K562 (cell line): ENCODE results near the gene SPRR2E. TPM values are rescaled to one million over a fixed set of nuclear protein-coding genes. Genes with fewer than 3 reads are reported as not detected.

Experiments
- ADNP ChIP-seq: fragments of 200-800 bp; sonication (Bioruptor generic); IDR thresholded peaks from 2 replicates; pipeline ENCODE4 v1.6.1; 2016; ENCODE audit warnings: missing genetic modification characterization, missing compliant biosample characterization
- ARID1B ChIP-seq: fragments of 450-650 bp; IDR thresholded peaks from 2 replicates; pipeline ENCODE4 v1.6.1; 2016; ENCODE audit warnings: antibody characterized with exemption, mild to moderate bottlenecking, inconsistent platforms
- CC2D1A ChIP-seq: fragments of 450-650 bp; IDR thresholded peaks from 2 replicates; pipeline ENCODE4 v1.6.1; 2017; ENCODE audit warnings: mild to moderate bottlenecking
- EHMT2 ChIP-seq: fragments of 450-650 bp; IDR thresholded peaks from 2 replicates; pipeline ENCODE4 v1.6.1; 2018; ENCODE audit warnings: antibody characterized with exemption
- HNRNPK ChIP-seq: fragments of 200-400 bp; formaldehyde crosslinking; IDR thresholded peaks from one replicate; pipeline ENCODE4 v1.6.1; 2018; ENCODE audit warnings: mild to moderate bottlenecking, low read depth, low read length; ENCODE audit not compliant: poor library complexity, severe bottlenecking
- KLF16 ChIP-seq: IDR thresholded peaks from 2 replicates; pipeline ENCODE4 v1.6.1; 2016; ENCODE audit warnings: antibody characterized with exemption
- MCM2 ChIP-seq: fragments of 450-650 bp; IDR thresholded peaks from 2 replicates; pipeline ENCODE4 v1.6.1; 2017; ENCODE audit warnings: low read depth, mild to moderate bottlenecking
- MEIS2 ChIP-seq: fragments of 450-650 bp; IDR thresholded peaks from 2 replicates; pipeline ENCODE4 v1.6.1; 2014; ENCODE audit warnings: mild to moderate bottlenecking; ENCODE audit not compliant: partially characterized antibody
- NCOA2 ChIP-seq, 2 experiments: fragments of 450-650 bp; IDR thresholded peaks; 2 replicates each; pipeline ENCODE4 v1.6.1; 2018; ENCODE audit warnings: mild to moderate bottlenecking in 2 of 2, moderate library complexity in 1 of 2; ENCODE audit not compliant: partially characterized antibody in 2 of 2
- NFIC ChIP-seq: fragments of 450-650 bp; IDR thresholded peaks from 2 replicates; pipeline ENCODE4 v1.6.1; 2017; ENCODE audit warnings: mild to moderate bottlenecking, inconsistent platforms
- NUFIP1 ChIP-seq: fragments of 450-650 bp; IDR thresholded peaks from 2 replicates; pipeline ENCODE4 v1.6.1; 2018; ENCODE audit not compliant: partially characterized antibody
- RCOR1 ChIP-seq, 2 experiments: IDR thresholded peaks; 2 replicates each; pipeline ENCODE4 v1.6.1; 2012; ENCODE audit warnings: low read depth in 2 of 2, low read length in 2 of 2, borderline replicate concordance in 1 of 2, improper control_type of control experiment in 1 of 2
- SMAD3 ChIP-seq: fragments of 450-650 bp; formaldehyde crosslinking; conservative IDR thresholded peaks from 2 replicates; pipeline ENCODE4 v1.4.0; 2020; ENCODE audit warnings: mild to moderate bottlenecking
- TEAD1 ChIP-seq, 2 experiments: fragments of 450-650 bp in 1 of 2; sonication (generic) in 1 of 2; formaldehyde crosslinking; IDR thresholded peaks; 2 replicates each; pipeline versions ENCODE4 v1.4.0 to v1.8.0; 2020 to 2022; ENCODE audit warnings: mild to moderate bottlenecking in 2 of 2, missing genetic modification reagents in 1 of 2
- ZBTB1 ChIP-seq: sonication (generic); formaldehyde crosslinking; IDR thresholded peaks from 2 replicates; pipeline ENCODE4 v1.8.1; 2023; ENCODE audit warnings: missing genetic modification reagents, low read depth, mild to moderate bottlenecking, borderline replicate concordance
- ZNF12 ChIP-seq: sonication (generic); formaldehyde crosslinking; IDR thresholded peaks from 2 replicates; pipeline ENCODE4 v1.4.0; 2020; ENCODE audit warnings: mild to moderate bottlenecking, missing genetic modification reagents
- ZNF584 ChIP-seq: fragments of 200-800 bp; sonication (Bioruptor generic); IDR thresholded peaks from 2 replicates; pipeline ENCODE4 v1.6.1; 2016; ENCODE audit warnings: low read depth, mild to moderate bottlenecking, missing genetic modification characterization, missing compliant biosample characterization
- polyA plus RNA-seq, 8 experiments: library from polyadenylated mRNA; depleted of rRNA in 4 of 8; stranded (reverse) in 5 of 8; unstranded in 3 of 8; fragments of >200 nt; fragmentation: Nextera tagmentation in 2 of 8; fragmentation: Illumina TruSeq in 1 of 8; extraction: Ambion mirVana in 2 of 8; extraction: Trizol in 1 of 8; gene quantifications; 2 replicates each; pipeline versions ENCODE4 v1.2.1 to v1.2.3, GENCODE V29; 2011 to 2014; ENCODE audit warnings: inconsistent platforms in 1 of 8, missing spikeins in 1 of 8
- total RNA-seq, 7 experiments: library from RNA; depleted of rRNA in 6 of 7; stranded (reverse); fragments of >200 nt in 6 of 7; fragmentation: Illumina TruSeq in 2 of 7; extraction: Trizol in 2 of 7; gene quantifications; 2 replicates each; pipeline versions ENCODE4 v1.2.1 to v1.2.3, GENCODE V29; 2011 to 2021; ENCODE audit warnings: low replicate concordance in 1 of 7
- TF ChIP-seq, protein P1 (sequence below): fragments of 250-450 bp; sonication (Bioruptor Pico); IDR thresholded peaks from 2 replicates; pipeline ENCODE4 v1.5.0; 2022; ENCODE audit warnings: mild to moderate bottlenecking
- TF ChIP-seq, protein P2 (sequence below): IDR thresholded peaks from 2 replicates; pipeline ENCODE4 v1.6.1; 2011; ENCODE audit not compliant: insufficient read length; ENCODE audit errors: extremely low read depth
- TF ChIP-seq, protein P3 (sequence below): fragments of 250-450 bp; sonication (Bioruptor Pico); IDR thresholded peaks from 2 replicates; pipeline ENCODE4 v1.4.0; 2020; ENCODE audit warnings: mild to moderate bottlenecking, moderate library complexity
- TF ChIP-seq, protein P4 (sequence below): sonication (generic); formaldehyde crosslinking; IDR thresholded peaks from 2 replicates; pipeline ENCODE4 v1.5.0; 2020; ENCODE audit warnings: missing genetic modification reagents

SPRR2E gene
- total and polyA plus RNA-seq, 9 of the 15 experiments (the other 6 are each of a cell fraction or from before 2014, with no cell fraction given): not detected

DNA sequence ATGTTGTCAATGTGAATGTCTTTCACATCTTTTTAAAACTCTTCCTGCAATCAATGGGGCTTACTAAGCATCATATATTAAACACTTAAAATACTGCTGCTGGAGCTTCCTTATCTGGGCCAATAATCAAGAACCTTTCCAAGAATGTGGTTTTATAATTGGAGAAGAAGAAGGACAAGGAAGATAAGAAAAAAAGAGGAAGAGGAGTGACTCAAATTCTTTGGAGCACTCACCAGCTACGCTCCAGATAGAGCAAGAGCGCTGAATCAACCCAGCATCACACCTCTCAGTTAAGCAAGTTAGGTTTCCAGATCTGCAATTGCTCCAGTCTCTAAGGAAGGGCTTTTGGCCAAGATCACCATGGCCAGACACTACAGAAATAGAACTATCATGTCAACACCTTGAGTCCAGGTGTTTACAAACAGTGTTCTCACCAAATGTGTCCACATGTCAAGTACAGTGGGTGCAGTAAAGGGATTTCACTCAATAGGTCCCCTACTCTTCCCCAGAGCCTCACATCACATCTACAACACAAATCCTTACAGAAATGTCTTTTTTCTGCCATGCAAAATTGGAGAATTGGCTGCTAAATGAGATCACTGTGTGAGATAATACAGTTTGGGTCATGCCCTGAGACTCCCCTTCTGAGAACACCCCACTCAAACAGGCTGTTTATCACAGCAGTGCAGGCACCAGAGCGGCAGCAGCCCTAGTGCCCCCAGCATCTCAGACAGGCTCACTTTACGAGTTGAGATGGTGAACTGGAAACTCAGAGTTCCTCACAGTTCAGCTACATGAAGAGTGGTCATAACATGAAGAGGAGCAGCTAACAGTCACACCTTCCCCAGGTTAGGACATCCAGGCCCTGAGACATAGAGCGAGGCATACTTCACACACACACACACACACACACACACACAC, 21.3 kb downstream of the SPRR2E start (continued):
- TF ChIP-seq, protein P1, sequence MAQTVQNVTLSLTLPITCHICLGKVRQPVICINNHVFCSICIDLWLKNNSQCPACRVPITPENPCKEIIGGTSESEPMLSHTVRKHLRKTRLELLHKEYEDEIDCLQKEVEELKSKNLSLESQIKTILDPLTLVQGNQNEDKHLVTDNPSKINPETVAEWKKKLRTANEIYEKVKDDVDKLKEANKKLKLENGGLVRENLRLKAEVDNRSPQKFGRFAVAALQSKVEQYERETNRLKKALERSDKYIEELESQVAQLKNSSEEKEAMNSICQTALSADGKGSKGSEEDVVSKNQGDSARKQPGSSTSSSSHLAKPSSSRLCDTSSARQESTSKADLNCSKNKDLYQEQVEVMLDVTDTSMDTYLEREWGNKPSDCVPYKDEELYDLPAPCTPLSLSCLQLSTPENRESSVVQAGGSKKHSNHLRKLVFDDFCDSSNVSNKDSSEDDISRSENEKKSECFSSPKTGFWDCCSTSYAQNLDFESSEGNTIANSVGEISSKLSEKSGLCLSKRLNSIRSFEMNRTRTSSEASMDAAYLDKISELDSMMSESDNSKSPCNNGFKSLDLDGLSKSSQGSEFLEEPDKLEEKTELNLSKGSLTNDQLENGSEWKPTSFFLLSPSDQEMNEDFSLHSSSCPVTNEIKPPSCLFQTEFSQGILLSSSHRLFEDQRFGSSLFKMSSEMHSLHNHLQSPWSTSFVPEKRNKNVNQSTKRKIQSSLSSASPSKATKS (CRISPR knock-in tag): no peak
- TF ChIP-seq NFIC (0 out of 2 replicates have a peak, but pooled peaks have one; percentile 7), ZBTB1 (CRISPR knock-in tag) (no peak), KLF16 (peak; percentile 16; the same call in 1 of the 2 replicates), ARID1B (peak; percentile 70), EHMT2 (0 out of 2 replicates have a peak, but pooled peaks have one; percentile 39), MEIS2 (peak; percentile 2), CC2D1A (no peak), RCOR1 (IDR thresholded peaks at IDR 0.05; ENCODE audit: borderline replicate concordance in 1 of 2, low read depth in 2 of 2, low read length in 2 of 2) (0 out of 4 replicates have a peak, but pooled peaks of 1 of the 2 experiments have one; percentile 37), TEAD1 (CRISPR knock-in tag; IDR thresholded peaks at IDR 0.05) (no peak), HNRNPK (no peak), ZNF12 (CRISPR knock-in tag) (no peak), ADNP (tag) (no peak), SMAD3 (CRISPR knock-in tag) (no peak), NCOA2 (IDR thresholded peaks at IDR 0.05; ENCODE audit: partially characterized antibody in 2 of 2) (no peak), NUFIP1 (no peak), ZNF584 (CRISPR knock-in tag) (0 out of 2 replicates have a peak, but pooled peaks have one; percentile 55), MCM2 (no peak)
- TF ChIP-seq, protein P2, sequence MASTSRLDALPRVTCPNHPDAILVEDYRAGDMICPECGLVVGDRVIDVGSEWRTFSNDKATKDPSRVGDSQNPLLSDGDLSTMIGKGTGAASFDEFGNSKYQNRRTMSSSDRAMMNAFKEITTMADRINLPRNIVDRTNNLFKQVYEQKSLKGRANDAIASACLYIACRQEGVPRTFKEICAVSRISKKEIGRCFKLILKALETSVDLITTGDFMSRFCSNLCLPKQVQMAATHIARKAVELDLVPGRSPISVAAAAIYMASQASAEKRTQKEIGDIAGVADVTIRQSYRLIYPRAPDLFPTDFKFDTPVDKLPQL: no peak
- TF ChIP-seq, protein P3, sequence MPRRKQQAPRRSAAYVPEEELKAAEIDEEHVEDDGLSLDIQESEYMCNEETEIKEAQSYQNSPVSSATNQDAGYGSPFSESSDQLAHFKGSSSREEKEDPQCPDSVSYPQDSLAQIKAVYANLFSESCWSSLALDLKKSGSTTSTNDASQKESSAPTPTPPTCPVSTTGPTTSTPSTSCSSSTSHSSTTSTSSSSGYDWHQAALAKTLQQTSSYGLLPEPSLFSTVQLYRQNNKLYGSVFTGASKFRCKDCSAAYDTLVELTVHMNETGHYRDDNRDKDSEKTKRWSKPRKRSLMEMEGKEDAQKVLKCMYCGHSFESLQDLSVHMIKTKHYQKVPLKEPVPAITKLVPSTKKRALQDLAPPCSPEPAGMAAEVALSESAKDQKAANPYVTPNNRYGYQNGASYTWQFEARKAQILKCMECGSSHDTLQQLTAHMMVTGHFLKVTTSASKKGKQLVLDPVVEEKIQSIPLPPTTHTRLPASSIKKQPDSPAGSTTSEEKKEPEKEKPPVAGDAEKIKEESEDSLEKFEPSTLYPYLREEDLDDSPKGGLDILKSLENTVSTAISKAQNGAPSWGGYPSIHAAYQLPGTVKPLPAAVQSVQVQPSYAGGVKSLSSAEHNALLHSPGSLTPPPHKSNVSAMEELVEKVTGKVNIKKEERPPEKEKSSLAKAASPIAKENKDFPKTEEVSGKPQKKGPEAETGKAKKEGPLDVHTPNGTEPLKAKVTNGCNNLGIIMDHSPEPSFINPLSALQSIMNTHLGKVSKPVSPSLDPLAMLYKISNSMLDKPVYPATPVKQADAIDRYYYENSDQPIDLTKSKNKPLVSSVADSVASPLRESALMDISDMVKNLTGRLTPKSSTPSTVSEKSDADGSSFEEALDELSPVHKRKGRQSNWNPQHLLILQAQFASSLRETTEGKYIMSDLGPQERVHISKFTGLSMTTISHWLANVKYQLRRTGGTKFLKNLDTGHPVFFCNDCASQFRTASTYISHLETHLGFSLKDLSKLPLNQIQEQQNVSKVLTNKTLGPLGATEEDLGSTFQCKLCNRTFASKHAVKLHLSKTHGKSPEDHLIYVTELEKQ (CRISPR knock-in tag): no peak
- TF ChIP-seq, protein P4, sequence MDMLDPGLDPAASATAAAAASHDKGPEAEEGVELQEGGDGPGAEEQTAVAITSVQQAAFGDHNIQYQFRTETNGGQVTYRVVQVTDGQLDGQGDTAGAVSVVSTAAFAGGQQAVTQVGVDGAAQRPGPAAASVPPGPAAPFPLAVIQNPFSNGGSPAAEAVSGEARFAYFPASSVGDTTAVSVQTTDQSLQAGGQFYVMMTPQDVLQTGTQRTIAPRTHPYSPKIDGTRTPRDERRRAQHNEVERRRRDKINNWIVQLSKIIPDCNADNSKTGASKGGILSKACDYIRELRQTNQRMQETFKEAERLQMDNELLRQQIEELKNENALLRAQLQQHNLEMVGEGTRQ (CRISPR knock-in tag): no peak
